KMS-11 (cell line): ENCODE results near the gene CHD6.

ENCODE experiments used
- H2AFZ ChIP-seq: fragments of 200-600 bp; sonication (generic); 2 replicates; pipeline ENCODE4 v1.6.1; 2016; ENCODE audit warnings: antibody characterized with exemption, mixed run types, low read depth
- H3K27ac ChIP-seq: fragments of 200-600 bp; sonication (generic); 2 replicates; pipeline ENCODE4 v1.6.1; 2016; ENCODE audit warnings: mild to moderate bottlenecking, mixed run types
- H3K27me3 ChIP-seq: fragments of 200-600 bp; sonication (generic); 2 replicates; pipeline ENCODE4 v1.6.1; 2017; ENCODE audit warnings: mild to moderate bottlenecking, low read depth, mixed run types, moderate library complexity; ENCODE audit not compliant: insufficient read depth
- H3K36me3 ChIP-seq: fragments of 200-600 bp; sonication (generic); 2 replicates; pipeline ENCODE4 v1.6.1; 2017; ENCODE audit warnings: mild to moderate bottlenecking, mixed run types; ENCODE audit not compliant: insufficient read depth
- H3K4me1 ChIP-seq: fragments of 200-600 bp; sonication (generic); 2 replicates; pipeline ENCODE4 v1.6.1; 2016; ENCODE audit warnings: mild to moderate bottlenecking, low read depth, mixed run types; ENCODE audit not compliant: poor library complexity, severe bottlenecking
- H3K4me2 ChIP-seq: fragments of 200-600 bp; sonication (generic); 2 replicates; pipeline ENCODE4 v1.7.0; 2016; ENCODE audit warnings: mild to moderate bottlenecking, mixed run types
- H3K4me3 ChIP-seq: fragments of 200-600 bp; sonication (generic); IDR thresholded peaks from 2 replicates; pipeline ENCODE4 v1.6.1; 2017; ENCODE audit warnings: low read depth, low read length, mixed read lengths; ENCODE audit not compliant: insufficient read depth
- H3K79me2 ChIP-seq: fragments of 200-600 bp; sonication (generic); 2 replicates; pipeline ENCODE4 v1.6.1; 2016; ENCODE audit warnings: low read depth, mixed run types; ENCODE audit not compliant: insufficient read depth
- H3K9ac ChIP-seq: fragments of 200-600 bp; sonication (generic); 2 replicates; pipeline ENCODE4 v1.6.1; 2016; ENCODE audit warnings: mild to moderate bottlenecking, mixed run types
- H4K20me1 ChIP-seq: fragments of 200-600 bp; sonication (generic); 2 replicates; pipeline ENCODE4 v1.6.1; 2016; ENCODE audit warnings: mild to moderate bottlenecking, mixed run types; ENCODE audit not compliant: insufficient read depth
- TF ChIP-seq, protein P1 (sequence below): fragments of 200-600 bp; sonication (generic); conservative IDR thresholded peaks from 2 replicates; pipeline ENCODE4 v1.6.1; 2017; ENCODE audit warnings: low read depth, mild to moderate bottlenecking, antibody characterized with exemption, low read length, moderate library complexity, mixed read lengths

The CHD6 gene

DNA sequence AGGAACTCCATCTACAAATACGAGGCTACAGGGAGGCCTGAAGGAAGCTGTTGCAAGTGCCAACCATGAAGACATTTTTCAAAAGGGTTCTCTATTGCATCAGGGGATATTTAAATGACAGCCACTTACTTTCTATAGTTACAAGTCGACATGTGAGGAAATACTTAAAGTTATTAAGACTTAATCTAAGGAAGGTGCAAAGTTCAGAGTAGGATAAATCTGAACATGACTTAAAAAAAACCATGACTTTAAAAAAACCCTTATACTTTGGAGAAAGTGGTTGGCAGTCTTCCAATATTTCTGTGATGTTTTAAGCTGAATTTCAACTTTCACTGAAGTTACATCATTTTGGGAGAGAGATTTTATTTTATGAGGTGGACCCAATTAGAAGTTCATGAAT is 195.2 kb downstream of the CHD6 start:
- peaks cover 6% of the 10 kb centered on the region; the same call in 1 of the 2 replicates for H3K36me3 ChIP-seq

DNA sequence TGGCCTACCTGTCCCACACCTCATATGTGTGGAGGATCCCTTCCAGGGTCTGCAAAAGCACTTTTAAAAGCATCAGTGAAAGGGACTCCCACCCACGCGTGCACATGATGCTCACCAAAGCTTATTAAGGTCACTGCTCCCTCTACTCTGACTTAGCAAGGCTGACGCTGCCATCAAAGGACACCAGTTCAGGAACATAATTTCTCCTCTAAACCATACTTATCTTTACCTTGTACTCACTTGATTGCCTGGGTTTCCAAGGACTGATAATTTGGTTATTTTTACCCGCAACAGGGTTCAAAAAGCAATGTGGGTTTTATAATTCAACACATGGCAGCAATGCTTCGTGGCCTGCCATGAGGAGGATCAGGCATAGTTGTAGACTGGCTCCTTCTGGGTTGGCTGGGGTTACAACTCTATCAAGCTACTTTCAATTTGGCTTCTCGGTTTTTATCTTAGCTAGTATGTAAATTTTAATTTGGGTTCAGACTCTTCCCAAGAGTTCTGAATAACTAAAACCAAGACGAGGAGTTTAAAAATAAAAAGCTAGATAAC is 199.4 kb downstream of the CHD6 start:
- Histone ChIP-seq H2AFZ (no peak overlapping the region), H4K20me1 (no peaks in the 10 kb centered on the region), H3K9ac (no peak overlapping the region), H3K79me2 (no peaks in the 10 kb centered on the region), H3K4me1 (no peaks in the 10 kb centered on the region), H3K27ac (no peak overlapping the region), H3K4me2 (no peak overlapping the region), H3K27me3 (no peaks in the 10 kb centered on the region), H3K4me3 (no peak overlapping the region), H3K36me3 (peaks cover 6% of the 10 kb centered on the region; the same call in 1 of the 2 replicates)
- TF ChIP-seq, protein P1, sequence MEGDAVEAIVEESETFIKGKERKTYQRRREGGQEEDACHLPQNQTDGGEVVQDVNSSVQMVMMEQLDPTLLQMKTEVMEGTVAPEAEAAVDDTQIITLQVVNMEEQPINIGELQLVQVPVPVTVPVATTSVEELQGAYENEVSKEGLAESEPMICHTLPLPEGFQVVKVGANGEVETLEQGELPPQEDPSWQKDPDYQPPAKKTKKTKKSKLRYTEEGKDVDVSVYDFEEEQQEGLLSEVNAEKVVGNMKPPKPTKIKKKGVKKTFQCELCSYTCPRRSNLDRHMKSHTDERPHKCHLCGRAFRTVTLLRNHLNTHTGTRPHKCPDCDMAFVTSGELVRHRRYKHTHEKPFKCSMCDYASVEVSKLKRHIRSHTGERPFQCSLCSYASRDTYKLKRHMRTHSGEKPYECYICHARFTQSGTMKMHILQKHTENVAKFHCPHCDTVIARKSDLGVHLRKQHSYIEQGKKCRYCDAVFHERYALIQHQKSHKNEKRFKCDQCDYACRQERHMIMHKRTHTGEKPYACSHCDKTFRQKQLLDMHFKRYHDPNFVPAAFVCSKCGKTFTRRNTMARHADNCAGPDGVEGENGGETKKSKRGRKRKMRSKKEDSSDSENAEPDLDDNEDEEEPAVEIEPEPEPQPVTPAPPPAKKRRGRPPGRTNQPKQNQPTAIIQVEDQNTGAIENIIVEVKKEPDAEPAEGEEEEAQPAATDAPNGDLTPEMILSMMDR = no peak

More for the DNA sequence above, 195.2 kb downstream of the CHD6 start:
- no peak overlapping the region for H2AFZ ChIP-seq
- H3K4me1 ChIP-seq = no peaks in the 10 kb centered on the region
- TF ChIP-seq, protein P1 = no peak
- H3K27ac ChIP-seq = no peak overlapping the region
- H3K9ac ChIP-seq = no peak overlapping the region
- no peaks in the 10 kb centered on the region for H3K27me3 ChIP-seq
- H3K4me2 ChIP-seq = no peak overlapping the region
- no peaks in the 10 kb centered on the region for H4K20me1 ChIP-seq
- H3K4me3 ChIP-seq = no peak overlapping the region
- H3K79me2 ChIP-seq = no peaks in the 10 kb centered on the region

DNA sequence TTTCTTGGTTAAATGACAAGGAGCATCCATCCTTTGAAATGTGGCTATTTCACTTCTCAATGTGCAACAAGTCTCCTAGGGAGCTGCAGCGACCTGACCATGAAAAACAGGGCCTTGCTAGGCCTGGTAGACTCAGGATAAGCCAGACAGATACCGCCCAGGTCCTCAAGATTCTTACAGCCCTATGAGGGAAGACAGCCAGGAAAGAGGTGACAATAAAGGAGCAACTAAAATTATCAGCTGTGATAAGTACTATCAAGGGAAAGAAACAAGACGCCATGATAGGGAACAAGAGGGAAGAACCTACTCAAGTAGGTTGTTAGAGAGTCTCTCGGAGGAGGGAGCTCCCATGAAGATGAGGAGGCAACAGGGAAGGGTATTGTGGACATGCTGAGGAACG is 200.1 kb downstream of the CHD6 start:
- no peak overlapping the region for H3K27ac ChIP-seq
- H4K20me1 ChIP-seq = no peaks in the 10 kb centered on the region
- no peak overlapping the region for H3K4me2 ChIP-seq
- peaks cover 1% of the 10 kb centered on the region; the same call in 1 of the 2 replicates for H3K36me3 ChIP-seq
- no peak overlapping the region for H3K9ac ChIP-seq
- no peaks in the 10 kb centered on the region for H3K79me2 ChIP-seq
- TF ChIP-seq, protein P1 = no peak
- H3K4me1 ChIP-seq = no peaks in the 10 kb centered on the region
- no peaks in the 10 kb centered on the region for H3K27me3 ChIP-seq
- no peak overlapping the region for H3K4me3 ChIP-seq
- H2AFZ ChIP-seq = no peak overlapping the region

DNA sequence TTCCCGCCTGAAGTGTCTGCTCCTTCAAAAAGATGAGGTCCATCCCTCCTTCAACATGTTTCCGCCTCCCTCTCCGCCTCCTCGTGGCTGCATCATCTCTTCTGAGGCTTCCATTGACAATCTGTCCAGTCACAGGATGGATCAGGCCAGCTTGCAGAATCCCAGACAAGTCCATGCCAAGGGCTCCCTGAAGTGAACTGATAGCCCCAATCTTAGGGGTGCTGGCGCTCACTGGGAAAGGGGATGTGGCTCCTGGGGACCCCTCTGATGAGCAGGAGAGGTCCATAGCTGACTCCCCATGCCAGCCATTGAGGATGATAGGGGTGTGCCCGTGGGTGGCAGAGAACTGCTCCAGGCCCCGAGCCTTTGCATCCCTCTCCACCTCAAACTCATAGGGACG is 203.0 kb downstream of the CHD6 start:
- Histone ChIP-seq H2AFZ (no peak overlapping the region), H3K4me3 (no peak overlapping the region), H4K20me1 (no peaks in the 10 kb centered on the region), H3K4me1 (peaks cover 15% of the 10 kb centered on the region), H3K4me2 (no peak overlapping the region), H3K27me3 (no peaks in the 10 kb centered on the region), H3K9ac (no peak overlapping the region), H3K27ac (no peak overlapping the region), H3K79me2 (no peaks in the 10 kb centered on the region), H3K36me3 (no peaks in the 10 kb centered on the region)
- TF ChIP-seq, protein P1 = no peak
